H1 (cell line): ENCODE data around the gene ZNF429. TPM values are rescaled to one million over a fixed set of nuclear protein-coding genes. Genes with fewer than 3 reads are reported as not detected.

Experiments used
- E2F6 ChIP-seq: IDR thresholded peaks from 2 replicates; pipeline ENCODE4 v1.6.1; 2012; ENCODE audit warnings: inconsistent platforms
- polyA plus RNA-seq, 7 experiments: library from polyadenylated mRNA; depleted of rRNA in 3 of 7; stranded (reverse) in 5 of 7; unstranded in 2 of 7; fragments of >200 nt in 5 of 7; fragments of 200-250 nt in 2 of 7; gene quantifications; 1 replicate in 5 of 7; 2 replicates in 1 of 7; 4 replicates in 1 of 7; pipeline versions ENCODE4 v1.2.1 to v1.2.3, GENCODE V29; 2011 to 2013; ENCODE audit warnings: missing spikeins in 2 of 7, mixed read lengths in 2 of 7
- total RNA-seq: library from RNA; stranded (reverse); fragmentation: NEBNext Ultra II Directional; extraction: Animal tissue kit (Norgen Biotek cat#: 25700); gene quantifications from 2 replicates; pipeline ENCODE4 v1.2.1, GENCODE V29; 2021

Gene ZNF429
- total and polyA plus RNA-seq, 2 of the 8 experiments (the other 6 are each of a cell fraction or from before 2014, with no cell fraction given), result 10.9 to 15.0 TPM

- TF ChIP-seq E2F6, result no peak
- TF ChIP-seq, all 59 proteins: peak for 0
These were observed 82.7 kb downstream of the ZNF429 start (continued) for GRCh38 chr19:21588065-21588601.
